ENCODE results near the gene GPR137.
"Not testable (repeated sequence)": the region's sequence is repeated elsewhere in the genome, so short reads cannot be mapped to it uniquely, and the experiment has no call there.

GPR137 gene

GRCh38 chr11:64323373-64323772 lies 37.7 kb downstream of the GPR137 start:
- Mint-ChIP-seq H3K27ac (no peak overlapping the region), H3K4me3 (no peak overlapping the region), H3K9me3 (no peaks in the 10 kb centered on the region), H3K4me1 (peaks cover 40% of the 10 kb centered on the region), H3K27me3 (no peaks in the 10 kb centered on the region)
- ATAC-seq, result no peak
- DNase-seq, result no peak

- DNase-seq, H3K27me3 Mint-ChIP-seq, H3K27ac Mint-ChIP-seq, H3K9me3 Mint-ChIP-seq, H3K4me3 Mint-ChIP-seq, ATAC-seq: not testable (repeated sequence)
- peaks cover 36% of the 10 kb centered on the region for H3K4me1 Mint-ChIP-seq
Observed at GRCh38 chr11:64323984-64324383, 38.3 kb downstream of the GPR137 start.

- Mint-ChIP-seq H3K9me3 (no peaks in the 10 kb centered on the region), H3K27me3 (no peaks in the 10 kb centered on the region), H3K27ac (peak overlapping the region in 1 of 2 donors; percentile 71), H3K4me1 (peaks cover 27% of the 10 kb centered on the region), H3K4me3 (no peak overlapping the region)
- DNase-seq (no peak), ATAC-seq (no peak)
Observed at GRCh38 chr11:64324692-64325469, 39.2 kb downstream of the GPR137 start.

GRCh38 chr11:64327375-64327774 lies 41.7 kb downstream of the GPR137 start:
- Mint-ChIP-seq H3K9me3 (no peaks in the 10 kb centered on the region), H3K4me1 (peaks cover 17% of the 10 kb centered on the region), H3K4me3 (no peak overlapping the region), H3K27me3 (no peaks in the 10 kb centered on the region), H3K27ac (no peak overlapping the region)
- DNase-seq, result no peak
- ATAC-seq, result no peak

- H3K27me3 Mint-ChIP-seq, result no peaks in the 10 kb centered on the region
- H3K9me3 Mint-ChIP-seq, result no peaks in the 10 kb centered on the region
- H3K27ac Mint-ChIP-seq, result no peak overlapping the region
- DNase-seq (no peak), ATAC-seq (no peak)
- no peak overlapping the region for H3K4me3 Mint-ChIP-seq
- peaks cover 18% of the 10 kb centered on the region for H3K4me1 Mint-ChIP-seq
Observed at GRCh38 chr11:64327993-64328392, 42.3 kb downstream of the GPR137 start.

- H3K27me3 Mint-ChIP-seq, result no peaks in the 10 kb centered on the region
Observed at GRCh38 chr11:64330888-64331287, 45.2 kb downstream of the GPR137 start.

GRCh38 chr11:64331569-64332371 lies 46.1 kb downstream of the GPR137 start:
- H3K27me3 Mint-ChIP-seq, result no peaks in the 10 kb centered on the region
- no peaks in the 10 kb centered on the region for H3K9me3 Mint-ChIP-seq
- ATAC-seq (peak; percentile 92), DNase-seq (peak; percentile 79 to 90)
- peak overlapping the region in 1 of 2 donors; percentile 32 for H3K27ac Mint-ChIP-seq
- H3K4me3 Mint-ChIP-seq, result peak overlapping the region; percentile 10
- H3K4me1 Mint-ChIP-seq, result peaks cover 27% of the 10 kb centered on the region

More at GRCh38 chr11:64330888-64331287, 45.2 kb downstream of the GPR137 start:
- ATAC-seq (no peak), DNase-seq (no peak)
- H3K27ac Mint-ChIP-seq, result no peak overlapping the region
- H3K4me3 Mint-ChIP-seq, result no peak overlapping the region
- no peaks in the 10 kb centered on the region for H3K9me3 Mint-ChIP-seq
- peaks cover 27% of the 10 kb centered on the region for H3K4me1 Mint-ChIP-seq

GRCh38 chr11:64333556-64333955 lies 47.9 kb downstream of the GPR137 start:
- H3K9me3 Mint-ChIP-seq, result no peaks in the 10 kb centered on the region
- ATAC-seq, result no peak
- H3K27me3 Mint-ChIP-seq, result no peaks in the 10 kb centered on the region
- no peak overlapping the region for H3K4me3 Mint-ChIP-seq
- no peak for DNase-seq
- peaks cover 34% of the 10 kb centered on the region for H3K4me1 Mint-ChIP-seq
- H3K27ac Mint-ChIP-seq, result no peak overlapping the region

GRCh38 chr11:64334764-64335735 lies 49.4 kb downstream of the GPR137 start:
- Mint-ChIP-seq H3K4me3 (peak overlapping the region in 1 of 2 donors; percentile 26), H3K9me3 (no peaks in the 10 kb centered on the region), H3K27ac (peak overlapping the region in 1 of 2 donors; percentile 31)

GRCh38 chr11:64337538-64338249 lies 52.0 kb downstream of the GPR137 start:
- ATAC-seq, result no peak
- no peak overlapping the region for H3K4me3 Mint-ChIP-seq
- H3K27ac Mint-ChIP-seq, result no peak overlapping the region
- no peak for DNase-seq
- peaks cover 56% of the 10 kb centered on the region for H3K4me1 Mint-ChIP-seq
- H3K27me3 Mint-ChIP-seq, result no peaks in the 10 kb centered on the region
- H3K9me3 Mint-ChIP-seq, result no peaks in the 10 kb centered on the region

More at GRCh38 chr11:64334764-64335735, 49.4 kb downstream of the GPR137 start:
- DNase-seq (peak; percentile 33 to 70), ATAC-seq (peak; percentile 64)
- Mint-ChIP-seq H3K4me1 (peaks cover 49% of the 10 kb centered on the region), H3K27me3 (no peaks in the 10 kb centered on the region)

GRCh38 chr11:64338716-64339115 lies 53.1 kb downstream of the GPR137 start:
- Mint-ChIP-seq H3K4me3 (peak overlapping the region; percentile 89 to 96), H3K27ac (peak overlapping the region in 1 of 2 donors; percentile 27), H3K27me3 (no peaks in the 10 kb centered on the region), H3K9me3 (no peaks in the 10 kb centered on the region), H3K4me1 (peaks cover 59% of the 10 kb centered on the region)
- DNase-seq (no peak), ATAC-seq (no peak)
